Measurements from ENCODE around the gene ZNF157. TPM values are rescaled to one million over a fixed set of nuclear protein-coding genes. Genes with fewer than 3 reads are reported as not detected.
"Not testable (repeated sequence)": the region's sequence is repeated elsewhere in the genome, so short reads cannot be mapped to it uniquely, and the experiment has no call there.

ZNF157 gene
- polyA plus RNA-seq, 3 donors = not detected

DNA sequence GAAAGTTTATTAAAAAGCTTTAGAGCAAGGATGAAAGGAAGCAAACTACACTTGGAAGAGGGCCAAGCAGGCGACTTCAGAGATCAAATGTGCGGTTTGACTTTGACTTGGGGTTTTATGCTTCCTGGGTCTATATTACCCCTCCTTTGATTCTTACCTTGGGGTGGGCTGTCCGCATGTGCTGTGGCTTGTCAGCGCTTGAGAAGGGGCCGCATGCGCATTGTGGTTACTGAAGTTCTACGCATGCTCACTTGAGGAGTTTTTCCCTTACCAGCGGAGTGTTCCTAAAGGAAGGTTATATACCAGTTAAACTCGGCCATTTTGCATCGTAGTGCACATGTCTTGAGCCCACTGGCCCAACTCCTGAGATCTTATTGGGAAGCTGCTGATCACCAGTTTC is 9.9 kb downstream of the ZNF157 start:
- H2AFZ ChIP-seq (ENCODE audit: insufficient read depth, low read depth, low read length, poor library complexity, severe bottlenecking) = peak overlapping the region; percentile 55
- Mint-ChIP-seq H3K4me3 (peak overlapping the region; percentile 73 to 82), H3K27ac (peak overlapping the region in 3 of 7 donors; percentile 37 to 67 (median 58)), H3K9me3 (no peaks in the 10 kb centered on the region), H3K27me3 (ENCODE audit: low read depth in 3 of 3) (peaks cover 0 to 22% (median 0%) of the 10 kb centered on the region in 3 donors), H3K36me3 (no peaks in the 10 kb centered on the region), H3K4me1 (peaks cover 10% of the 10 kb centered on the region)
- TF ChIP-seq, protein P1, sequence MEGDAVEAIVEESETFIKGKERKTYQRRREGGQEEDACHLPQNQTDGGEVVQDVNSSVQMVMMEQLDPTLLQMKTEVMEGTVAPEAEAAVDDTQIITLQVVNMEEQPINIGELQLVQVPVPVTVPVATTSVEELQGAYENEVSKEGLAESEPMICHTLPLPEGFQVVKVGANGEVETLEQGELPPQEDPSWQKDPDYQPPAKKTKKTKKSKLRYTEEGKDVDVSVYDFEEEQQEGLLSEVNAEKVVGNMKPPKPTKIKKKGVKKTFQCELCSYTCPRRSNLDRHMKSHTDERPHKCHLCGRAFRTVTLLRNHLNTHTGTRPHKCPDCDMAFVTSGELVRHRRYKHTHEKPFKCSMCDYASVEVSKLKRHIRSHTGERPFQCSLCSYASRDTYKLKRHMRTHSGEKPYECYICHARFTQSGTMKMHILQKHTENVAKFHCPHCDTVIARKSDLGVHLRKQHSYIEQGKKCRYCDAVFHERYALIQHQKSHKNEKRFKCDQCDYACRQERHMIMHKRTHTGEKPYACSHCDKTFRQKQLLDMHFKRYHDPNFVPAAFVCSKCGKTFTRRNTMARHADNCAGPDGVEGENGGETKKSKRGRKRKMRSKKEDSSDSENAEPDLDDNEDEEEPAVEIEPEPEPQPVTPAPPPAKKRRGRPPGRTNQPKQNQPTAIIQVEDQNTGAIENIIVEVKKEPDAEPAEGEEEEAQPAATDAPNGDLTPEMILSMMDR (IDR thresholded peaks at IDR 0.05) = no peak
- no peaks in the 10 kb centered on the region for H3K9me3 ChIP-seq (replicated peaks in 1 of 2; ENCODE audit: control insufficient read depth in 1 of 2, insufficient read depth in 1 of 2, low read length in 2 of 2)
- peak; percentile 10 to 51 (median 50) for DNase-seq
- H3K4me3 ChIP-seq (replicated peaks in 1 of 3; ENCODE audit: low read depth in 2 of 3, low read length in 3 of 3) = peak overlapping the region; percentile 13 to 48 (median 14)
- intact Hi-C loops (cut with micrococcal nuclease) = loop anchor here (5.0 to 10.0 kb wide), 2 partner anchors 185 to 188 kb away; partner anchors contain the start of gene UBA1 (in 2 of the 2)
- no peak overlapping the region for H3K27ac ChIP-seq (ENCODE audit: low read depth in 1 of 2, low read length in 2 of 2)
- H3K36me3 ChIP-seq (replicated peaks in 1 of 2; ENCODE audit: control insufficient read depth in 1 of 2, insufficient read depth in 2 of 2, low read length in 2 of 2) = no peaks in the 10 kb centered on the region
- H3K27me3 ChIP-seq (ENCODE audit: control insufficient read depth in 2 of 2, insufficient read depth in 2 of 2, low read length in 2 of 2) = no peaks in the 10 kb centered on the region
- H4K20me1 ChIP-seq (ENCODE audit: insufficient read depth, low read length) = no peaks in the 10 kb centered on the region
- no peaks in the 10 kb centered on the region for H3K79me2 ChIP-seq (ENCODE audit: insufficient read depth, low read length)
- no peak overlapping the region for H3K9ac ChIP-seq (ENCODE audit: insufficient read depth, low read length, poor library complexity, severe bottlenecking)
- H3K4me1 ChIP-seq (ENCODE audit: control insufficient read depth in 1 of 2, insufficient read depth in 2 of 2, low read length in 2 of 2) = no peaks in the 10 kb centered on the region
- WGBS (ENCODE audit: insufficient coverage) = 4% methylated on average over 5 of the region's 10 CpGs
- H3K4me2 ChIP-seq (replicated peaks; ENCODE audit: extremely low read depth, low read length, poor library complexity, severe bottlenecking) = peak overlapping the region; percentile 58

DNA sequence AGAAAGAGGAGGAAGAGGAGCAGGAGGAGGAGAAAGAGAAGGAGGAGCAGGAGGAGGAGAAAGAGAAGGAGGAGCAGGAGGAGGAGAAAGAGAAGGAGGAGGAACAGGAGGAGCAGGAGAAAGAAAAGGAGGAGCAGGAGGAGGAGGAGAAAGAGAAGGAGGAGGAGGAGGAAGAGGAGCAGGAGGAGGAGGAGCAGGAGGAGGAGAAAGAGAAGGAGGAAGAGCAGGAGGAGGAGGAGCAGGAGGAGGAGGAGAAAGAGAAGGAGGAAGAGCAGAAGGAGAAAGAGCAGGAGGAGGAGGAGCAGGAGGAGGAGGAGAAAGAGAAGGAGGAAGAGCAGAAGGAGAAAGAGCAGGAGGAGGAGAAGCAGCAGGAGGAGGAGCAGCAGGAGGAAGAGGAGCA is 10.5 kb downstream of the ZNF157 start:
- H3K27ac ChIP-seq (ENCODE audit: low read depth in 1 of 2, low read length in 2 of 2); H3K36me3 ChIP-seq (replicated peaks in 1 of 2; ENCODE audit: control insufficient read depth in 1 of 2, insufficient read depth in 2 of 2, low read length in 2 of 2); H3K79me2 ChIP-seq (ENCODE audit: insufficient read depth, low read length); DNase-seq; H4K20me1 ChIP-seq (ENCODE audit: insufficient read depth, low read length); H3K4me1 Mint-ChIP-seq; H3K9me3 ChIP-seq (replicated peaks in 1 of 2; ENCODE audit: control insufficient read depth in 1 of 2, insufficient read depth in 1 of 2, low read length in 2 of 2); H3K4me1 ChIP-seq (ENCODE audit: control insufficient read depth in 1 of 2, insufficient read depth in 2 of 2, low read length in 2 of 2); H3K36me3 Mint-ChIP-seq; H3K9ac ChIP-seq (ENCODE audit: insufficient read depth, low read length, poor library complexity, severe bottlenecking); H3K27me3 ChIP-seq (ENCODE audit: control insufficient read depth in 2 of 2, insufficient read depth in 2 of 2, low read length in 2 of 2); H3K9me3 Mint-ChIP-seq: not testable (repeated sequence)
- intact Hi-C loops (cut with micrococcal nuclease) = loop anchor here (5.0 to 10.0 kb wide), 2 partner anchors 186 to 189 kb away; partner anchors contain the start of gene UBA1 (in 2 of the 2)
- H3K4me3 Mint-ChIP-seq = peak overlapping the region; percentile 43 to 67
- H3K27me3 Mint-ChIP-seq (ENCODE audit: low read depth in 3 of 3) = peaks cover 0 to 18% (median 0%) of the 10 kb centered on the region in 3 donors
- peak overlapping the region; percentile 55 for H2AFZ ChIP-seq (ENCODE audit: insufficient read depth, low read depth, low read length, poor library complexity, severe bottlenecking)
- H3K4me2 ChIP-seq (replicated peaks; ENCODE audit: extremely low read depth, low read length, poor library complexity, severe bottlenecking) = peak overlapping the region; percentile 58
- peak overlapping the region in 2 of 3 experiments; percentile 4 to 48 for H3K4me3 ChIP-seq (replicated peaks in 1 of 3; ENCODE audit: low read depth in 2 of 3, low read length in 3 of 3)
- peak overlapping the region in 4 of 7 donors; percentile 26 to 78 (median 69) for H3K27ac Mint-ChIP-seq
